DND-41 (cell line): Measurements from ENCODE around the gene SH2D1B.

Source experiments
- EZH2 ChIP-seq: IDR thresholded peaks from 3 replicates; pipeline ENCODE4 v1.6.1; 2012; ENCODE audit warnings: borderline replicate concordance, low read depth, mild to moderate bottlenecking, moderate library complexity, low read length, inconsistent platforms; ENCODE audit not compliant: severe bottlenecking
- TF ChIP-seq, protein P1 (sequence below): IDR thresholded peaks from 2 replicates; pipeline ENCODE4 v1.5.1; 2012; ENCODE audit warnings: borderline replicate concordance, low read length, moderate library complexity, mild to moderate bottlenecking; ENCODE audit not compliant: poor library complexity, severe bottlenecking; ENCODE audit errors: extremely low read depth

DNA sequence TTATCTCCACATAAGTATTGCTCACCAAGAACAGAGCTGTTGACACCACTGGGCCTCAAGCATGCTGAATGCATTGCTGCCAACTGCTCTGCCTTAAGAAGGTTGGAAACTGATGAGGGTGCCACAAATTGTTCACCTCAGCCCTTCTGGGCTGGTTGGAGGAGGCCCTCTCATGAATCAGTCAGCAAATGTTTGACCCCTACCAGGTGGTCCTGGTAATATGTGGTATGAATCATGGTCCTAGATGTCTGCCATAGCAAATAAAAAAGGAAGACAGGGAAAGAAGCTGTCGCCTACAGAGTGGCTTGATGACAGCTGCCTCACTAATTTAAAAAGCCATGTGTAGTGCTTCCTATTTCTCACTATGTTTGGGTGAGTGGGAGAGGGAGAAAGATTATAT is 47.4 kb downstream of the SH2D1B start:
- TF ChIP-seq, protein P1, sequence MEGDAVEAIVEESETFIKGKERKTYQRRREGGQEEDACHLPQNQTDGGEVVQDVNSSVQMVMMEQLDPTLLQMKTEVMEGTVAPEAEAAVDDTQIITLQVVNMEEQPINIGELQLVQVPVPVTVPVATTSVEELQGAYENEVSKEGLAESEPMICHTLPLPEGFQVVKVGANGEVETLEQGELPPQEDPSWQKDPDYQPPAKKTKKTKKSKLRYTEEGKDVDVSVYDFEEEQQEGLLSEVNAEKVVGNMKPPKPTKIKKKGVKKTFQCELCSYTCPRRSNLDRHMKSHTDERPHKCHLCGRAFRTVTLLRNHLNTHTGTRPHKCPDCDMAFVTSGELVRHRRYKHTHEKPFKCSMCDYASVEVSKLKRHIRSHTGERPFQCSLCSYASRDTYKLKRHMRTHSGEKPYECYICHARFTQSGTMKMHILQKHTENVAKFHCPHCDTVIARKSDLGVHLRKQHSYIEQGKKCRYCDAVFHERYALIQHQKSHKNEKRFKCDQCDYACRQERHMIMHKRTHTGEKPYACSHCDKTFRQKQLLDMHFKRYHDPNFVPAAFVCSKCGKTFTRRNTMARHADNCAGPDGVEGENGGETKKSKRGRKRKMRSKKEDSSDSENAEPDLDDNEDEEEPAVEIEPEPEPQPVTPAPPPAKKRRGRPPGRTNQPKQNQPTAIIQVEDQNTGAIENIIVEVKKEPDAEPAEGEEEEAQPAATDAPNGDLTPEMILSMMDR: no peak
- no peak for TF ChIP-seq EZH2
